GM12878 (cell line): ENCODE results near the gene GRIK4. TPM values are rescaled to one million over a fixed set of nuclear protein-coding genes. Genes with fewer than 3 reads are reported as not detected.

Experiments used
- ATAC-seq: fragments of 200-7000 bp; cut with Tn5 transposase; 3 replicates; pipeline ENCODE4 v1.9.1; 2020; ENCODE audit warnings: mild to moderate bottlenecking, moderate library complexity
- BruUV-seq: library from RNA; stranded (reverse); fragments of 400-500 nt; replicated peaks from 2 replicates; lab custom pipeline; 2021; lab: Mats Ljungman, UMichigan
- CTCF ChIA-PET: fragments of 300-600 bp; sonication (Branson Sonifier 250); formaldehyde crosslinking; extraction: SDS; loops from one replicate; lab custom pipeline; 2021; ENCODE audit warnings: inconsistent platforms; lab: Yijun Ruan, JAX
- POLR2A ChIA-PET: fragments of 350-600 bp; formaldehyde crosslinking; extraction: SDS; loops from one replicate; lab custom pipeline; 2021; ENCODE audit warnings: inconsistent platforms; lab: Charles Lee
- RAD21 ChIA-PET: fragments of 300-600 bp; sonication (Branson Sonifier 250); formaldehyde crosslinking; loops from one replicate; lab custom pipeline; 2023; ENCODE audit warnings: antibody characterized with exemption; ENCODE audit not compliant: unreplicated experiment; lab: Charles Lee
- SMC1A ChIA-PET: fragments of 300-600 bp; sonication (Branson Sonifier 250); formaldehyde crosslinking; loops from one replicate; lab custom pipeline; 2023; ENCODE audit not compliant: unreplicated experiment, uncharacterized antibody; lab: Charles Lee
- DNase-seq: peaks from one replicate; pipeline ENCODE4 v3.0.0-alpha.2; 2011; ENCODE audit warnings: low read depth, low spot score
- FAIRE-seq: peaks from 3 replicates; lab custom pipeline; 2011; peaks lifted over from hg19 to GRCh38; lab: Jason Lieb, UNC
- H2AFZ ChIP-seq: 2 replicates; pipeline ENCODE4 v1.6.0; 2011; ENCODE audit warnings: low read depth, low read length, control low read depth; ENCODE audit not compliant: control insufficient read depth
- H3K27ac ChIP-seq: 2 replicates; pipeline ENCODE4 v1.5.1; 2011; ENCODE audit warnings: control low read depth; ENCODE audit not compliant: control insufficient read depth, insufficient read depth
- H3K27me3 ChIP-seq, 2 experiments: replicated peaks in 1 of 2; 2 replicates each; pipeline versions ENCODE4 v1.6.0 to v1.6.1; 2011; ENCODE audit warnings: low read length in 1 of 2; ENCODE audit not compliant: control insufficient read depth in 2 of 2, insufficient read depth in 2 of 2
- H3K36me3 ChIP-seq, 2 experiments: 2 replicates each; pipeline ENCODE4 v1.5.1; 2011; ENCODE audit warnings: low read length in 1 of 2; ENCODE audit not compliant: control insufficient read depth in 2 of 2, insufficient read depth in 2 of 2
- H3K4me1 ChIP-seq: 2 replicates; pipeline ENCODE4 v1.6.1; 2011; ENCODE audit warnings: mild to moderate bottlenecking, low read length, moderate library complexity, mixed read lengths; ENCODE audit not compliant: control insufficient read depth, insufficient read depth
- H3K4me2 ChIP-seq: 2 replicates; pipeline ENCODE4 v1.6.0; 2011; ENCODE audit warnings: control low read depth; ENCODE audit not compliant: control insufficient read depth, insufficient read depth
- H3K4me3 ChIP-seq: fragments of 200-600 bp; sonication (generic); 2 replicates; pipeline ENCODE4 v1.5.1; 2016
- H3K79me2 ChIP-seq: 2 replicates; pipeline ENCODE4 v1.6.0; 2011; ENCODE audit warnings: low read length; ENCODE audit not compliant: control insufficient read depth, insufficient read depth
- H3K9ac ChIP-seq: 2 replicates; pipeline ENCODE4 v1.8.0; 2011; ENCODE audit warnings: low read length, control low read depth, mixed read lengths; ENCODE audit not compliant: control insufficient read depth, insufficient read depth
- H3K9me3 ChIP-seq: replicated peaks from 3 replicates; pipeline ENCODE4 v1.5.1; 2011; ENCODE audit warnings: mild to moderate bottlenecking, low read length; ENCODE audit not compliant: control insufficient read depth, insufficient read depth
- H4K20me1 ChIP-seq: 2 replicates; pipeline ENCODE4 v1.6.0; 2011; ENCODE audit not compliant: control insufficient read depth, insufficient read depth
- CEBPB ChIP-seq, 2 experiments: fragments of 150-350 bp in 1 of 2; IDR thresholded peaks; 2 replicates each; pipeline ENCODE4 v1.6.1; 2012 to 2014; ENCODE audit warnings: low read depth in 2 of 2, low read length in 2 of 2, borderline replicate concordance in 1 of 2, inconsistent platforms in 1 of 2
- CHD4 ChIP-seq: fragments of 200-600 bp; sonication (generic); IDR thresholded peaks from 2 replicates; pipeline ENCODE4 v1.6.1; 2016; ENCODE audit warnings: mild to moderate bottlenecking
- EED ChIP-seq: sonication (generic); IDR thresholded peaks from 2 replicates; pipeline ENCODE4 v1.6.1; 2016; ENCODE audit warnings: antibody characterized with exemption, low read depth
- GABPA ChIP-seq: IDR thresholded peaks from 2 replicates; pipeline ENCODE4 v1.6.1; 2014; ENCODE audit warnings: antibody characterized with exemption, low read depth, mild to moderate bottlenecking, inconsistent platforms
- MTA3 ChIP-seq: IDR thresholded peaks from 2 replicates; pipeline ENCODE4 v1.6.1; 2012; ENCODE audit warnings: low read length, inconsistent platforms, borderline replicate concordance
- NR2C2 ChIP-seq: IDR thresholded peaks from 2 replicates; pipeline ENCODE4 v1.6.1; 2011; ENCODE audit warnings: borderline replicate concordance, low read depth; ENCODE audit not compliant: control insufficient read depth, insufficient read length
- NRF1 ChIP-seq: conservative IDR thresholded peaks from 2 replicates; pipeline ENCODE4 v1.6.1; 2011; ENCODE audit warnings: mild to moderate bottlenecking, low read depth, low read length, improper control_type of control experiment
- RFX5 ChIP-seq: IDR thresholded peaks from 2 replicates; pipeline ENCODE4 v1.6.1; 2011; ENCODE audit warnings: low read depth, low read length, improper control_type of control experiment
- SP1 ChIP-seq: IDR thresholded peaks from one replicate; pipeline ENCODE4 v1.6.1; 2011; ENCODE audit warnings: low read depth, low read length
- SUPT20H ChIP-seq: IDR thresholded peaks from 2 replicates; pipeline ENCODE4 v1.6.1; 2011; ENCODE audit warnings: low read depth, mild to moderate bottlenecking, low read length, moderate library complexity, borderline replicate concordance; ENCODE audit not compliant: control insufficient read depth
- TAF1 ChIP-seq: IDR thresholded peaks from 2 replicates; pipeline ENCODE4 v1.6.1; 2011; ENCODE audit warnings: mild to moderate bottlenecking, low read depth, low read length, borderline replicate concordance
- TCF12 ChIP-seq: IDR thresholded peaks from 2 replicates; pipeline ENCODE4 v1.6.1; 2011; ENCODE audit warnings: low read depth, mild to moderate bottlenecking, low read length
- TCF3 ChIP-seq: IDR thresholded peaks from 2 replicates; pipeline ENCODE4 v1.6.1; 2012; ENCODE audit warnings: low read depth, mild to moderate bottlenecking, low read length, borderline replicate concordance; ENCODE audit not compliant: insufficient read depth
- ZNF274 ChIP-seq: IDR thresholded peaks from one replicate; pipeline ENCODE4 v1.8.0; 2011; ENCODE audit not compliant: insufficient read length, insufficient read depth
- ZNF384 ChIP-seq: IDR thresholded peaks from 2 replicates; pipeline ENCODE4 v1.6.1; 2012; ENCODE audit warnings: low read depth, mild to moderate bottlenecking, low read length, improper control_type of control experiment, borderline replicate concordance
- WGBS: methylation state at CpG from one replicate; pipeline ENCODE4 v1.1.6; 2016; ENCODE audit warnings: low lambda C conversion rate; ENCODE audit not compliant: insufficient replicate concordance, insufficient coverage; ENCODE audit errors: missing lambda C conversion rate; 5-methylcytosine and 5-hydroxymethylcytosine counted together
- in situ Hi-C: fragments of 300-500 bp; cut with MboI; formaldehyde crosslinking; loops from 9 replicates; pipeline ENCODE4 v1.14.3; 2018; ENCODE audit warnings: mixed read lengths
- intact Hi-C: fragments of 100-400 bp; cut with micrococcal nuclease; formaldehyde crosslinking; loops from one replicate; pipeline ENCODE4 v1.14.2; 2022; ENCODE audit not compliant: unreplicated experiment
- polyA plus RNA-seq, 11 experiments: library from polyadenylated mRNA; depleted of rRNA in 4 of 11; unstranded in 6 of 11; stranded (reverse) in 5 of 11; fragments of >200 nt; fragmentation: Nextera tagmentation in 4 of 11; fragmentation: Illumina TruSeq in 1 of 11; extraction: Ambion mirVana in 4 of 11; extraction: Trizol in 1 of 11; gene quantifications; 1 replicate in 1 of 11; 2 replicates in 10 of 11; pipeline versions ENCODE4 v1.2.1 to v1.2.3, GENCODE V29; 2011 to 2016; ENCODE audit warnings: inconsistent platforms in 2 of 11, missing spikeins in 2 of 11, low read depth in 1 of 11
- total RNA-seq, 4 experiments: library from RNA; depleted of rRNA in 3 of 4; stranded (reverse); fragments of >200 nt in 3 of 4; fragmentation: Illumina TruSeq in 1 of 4; extraction: Trizol in 1 of 4; gene quantifications; 2 replicates each; pipeline versions ENCODE4 v1.2.1 to v1.2.3, GENCODE V29; 2013 to 2021
- TF ChIP-seq, protein P1 (sequence below): fragments of 450-650 bp; IDR thresholded peaks from 2 replicates; pipeline ENCODE4 v1.6.1; 2017; ENCODE audit warnings: mild to moderate bottlenecking
- TF ChIP-seq, protein P2 (sequence below): fragments of 450-650 bp; IDR thresholded peaks from 2 replicates; pipeline ENCODE4 v1.6.1; 2016; ENCODE audit warnings: mild to moderate bottlenecking
- TF ChIP-seq, protein P3 (sequence below): fragments of 450-650 bp; IDR thresholded peaks from 2 replicates; pipeline ENCODE4 v1.6.1; 2016; ENCODE audit warnings: mild to moderate bottlenecking, moderate library complexity, borderline replicate concordance

Gene GRIK4
- total and polyA plus RNA-seq, 10 of the 15 experiments (the other 5 are each of a cell fraction or from before 2014, with no cell fraction given) = 0.33 to 3.6 (median 0.72) TPM

DNA sequence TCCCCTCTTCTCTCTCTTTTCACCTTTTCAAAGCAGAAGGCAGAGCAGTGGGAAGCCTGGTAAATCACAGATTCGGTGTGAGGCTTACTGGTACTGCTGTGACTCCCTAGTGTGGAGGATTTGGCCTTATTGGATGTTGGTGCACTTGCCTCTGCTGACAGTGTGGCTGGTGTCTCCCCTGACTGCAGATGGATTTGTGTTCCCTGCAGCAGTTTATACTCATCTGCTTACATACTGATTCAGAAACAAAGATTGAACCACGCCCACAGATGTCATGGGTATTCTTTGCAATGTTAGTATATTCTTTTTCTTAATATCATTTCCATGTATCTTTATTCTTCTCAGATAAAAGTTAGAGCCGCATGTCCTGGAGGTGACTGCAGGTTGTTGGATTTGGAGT is 26.8 kb upstream of the GRIK4 start:
- no peak for ATAC-seq

More for the DNA sequence above, 26.8 kb upstream of the GRIK4 start:
- no peaks in the 10 kb centered on the region for H3K9me3 ChIP-seq
- ChIA-PET POLR2A (no interaction called here), SMC1A (no interaction called here), CTCF (no interaction called here), RAD21 (no interaction called here)
- DNase-seq (no peak), FAIRE-seq (no peak)
- 79% methylated on average over 3 of the region's 3 CpGs for WGBS
- H3K36me3 ChIP-seq = peaks cover 3 to 20% of the 10 kb centered on the region in 2 experiments
- BruUV-seq = no TSS peak
- H3K4me1 ChIP-seq = no peaks in the 10 kb centered on the region
- H4K20me1 ChIP-seq = no peaks in the 10 kb centered on the region
- TF ChIP-seq, protein P1, sequence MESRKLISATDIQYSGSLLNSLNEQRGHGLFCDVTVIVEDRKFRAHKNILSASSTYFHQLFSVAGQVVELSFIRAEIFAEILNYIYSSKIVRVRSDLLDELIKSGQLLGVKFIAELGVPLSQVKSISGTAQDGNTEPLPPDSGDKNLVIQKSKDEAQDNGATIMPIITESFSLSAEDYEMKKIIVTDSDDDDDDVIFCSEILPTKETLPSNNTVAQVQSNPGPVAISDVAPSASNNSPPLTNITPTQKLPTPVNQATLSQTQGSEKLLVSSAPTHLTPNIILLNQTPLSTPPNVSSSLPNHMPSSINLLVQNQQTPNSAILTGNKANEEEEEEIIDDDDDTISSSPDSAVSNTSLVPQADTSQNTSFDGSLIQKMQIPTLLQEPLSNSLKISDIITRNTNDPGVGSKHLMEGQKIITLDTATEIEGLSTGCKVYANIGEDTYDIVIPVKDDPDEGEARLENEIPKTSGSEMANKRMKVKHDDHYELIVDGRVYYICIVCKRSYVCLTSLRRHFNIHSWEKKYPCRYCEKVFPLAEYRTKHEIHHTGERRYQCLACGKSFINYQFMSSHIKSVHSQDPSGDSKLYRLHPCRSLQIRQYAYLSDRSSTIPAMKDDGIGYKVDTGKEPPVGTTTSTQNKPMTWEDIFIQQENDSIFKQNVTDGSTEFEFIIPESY = no peak
- TF ChIP-seq CHD4 = no peak
- no peak for TF ChIP-seq RFX5
- TF ChIP-seq MTA3 = no peak
- TF ChIP-seq ZNF384 = no peak
- TF ChIP-seq NR2C2 = no peak
- no peak for TF ChIP-seq CEBPB (IDR thresholded peaks at IDR 0.05; ENCODE audit: borderline replicate concordance in 1 of 2, low read depth in 2 of 2, low read length in 2 of 2)
- TF ChIP-seq SP1 = no peak
- no peak for TF ChIP-seq TAF1
- TF ChIP-seq NRF1 = no peak
- no peak for TF ChIP-seq TCF3
- no peak for TF ChIP-seq EED
- TF ChIP-seq, protein P2, sequence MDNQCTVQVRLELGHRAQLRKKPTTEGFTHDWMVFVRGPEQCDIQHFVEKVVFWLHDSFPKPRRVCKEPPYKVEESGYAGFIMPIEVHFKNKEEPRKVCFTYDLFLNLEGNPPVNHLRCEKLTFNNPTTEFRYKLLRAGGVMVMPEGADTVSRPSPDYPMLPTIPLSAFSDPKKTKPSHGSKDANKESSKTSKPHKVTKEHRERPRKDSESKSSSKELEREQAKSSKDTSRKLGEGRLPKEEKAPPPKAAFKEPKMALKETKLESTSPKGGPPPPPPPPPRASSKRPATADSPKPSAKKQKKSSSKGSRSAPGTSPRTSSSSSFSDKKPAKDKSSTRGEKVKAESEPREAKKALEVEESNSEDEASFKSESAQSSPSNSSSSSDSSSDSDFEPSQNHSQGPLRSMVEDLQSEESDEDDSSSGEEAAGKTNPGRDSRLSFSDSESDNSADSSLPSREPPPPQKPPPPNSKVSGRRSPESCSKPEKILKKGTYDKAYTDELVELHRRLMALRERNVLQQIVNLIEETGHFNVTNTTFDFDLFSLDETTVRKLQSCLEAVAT = no peak
- no peak for TF ChIP-seq SUPT20H
- TF ChIP-seq, protein P3, sequence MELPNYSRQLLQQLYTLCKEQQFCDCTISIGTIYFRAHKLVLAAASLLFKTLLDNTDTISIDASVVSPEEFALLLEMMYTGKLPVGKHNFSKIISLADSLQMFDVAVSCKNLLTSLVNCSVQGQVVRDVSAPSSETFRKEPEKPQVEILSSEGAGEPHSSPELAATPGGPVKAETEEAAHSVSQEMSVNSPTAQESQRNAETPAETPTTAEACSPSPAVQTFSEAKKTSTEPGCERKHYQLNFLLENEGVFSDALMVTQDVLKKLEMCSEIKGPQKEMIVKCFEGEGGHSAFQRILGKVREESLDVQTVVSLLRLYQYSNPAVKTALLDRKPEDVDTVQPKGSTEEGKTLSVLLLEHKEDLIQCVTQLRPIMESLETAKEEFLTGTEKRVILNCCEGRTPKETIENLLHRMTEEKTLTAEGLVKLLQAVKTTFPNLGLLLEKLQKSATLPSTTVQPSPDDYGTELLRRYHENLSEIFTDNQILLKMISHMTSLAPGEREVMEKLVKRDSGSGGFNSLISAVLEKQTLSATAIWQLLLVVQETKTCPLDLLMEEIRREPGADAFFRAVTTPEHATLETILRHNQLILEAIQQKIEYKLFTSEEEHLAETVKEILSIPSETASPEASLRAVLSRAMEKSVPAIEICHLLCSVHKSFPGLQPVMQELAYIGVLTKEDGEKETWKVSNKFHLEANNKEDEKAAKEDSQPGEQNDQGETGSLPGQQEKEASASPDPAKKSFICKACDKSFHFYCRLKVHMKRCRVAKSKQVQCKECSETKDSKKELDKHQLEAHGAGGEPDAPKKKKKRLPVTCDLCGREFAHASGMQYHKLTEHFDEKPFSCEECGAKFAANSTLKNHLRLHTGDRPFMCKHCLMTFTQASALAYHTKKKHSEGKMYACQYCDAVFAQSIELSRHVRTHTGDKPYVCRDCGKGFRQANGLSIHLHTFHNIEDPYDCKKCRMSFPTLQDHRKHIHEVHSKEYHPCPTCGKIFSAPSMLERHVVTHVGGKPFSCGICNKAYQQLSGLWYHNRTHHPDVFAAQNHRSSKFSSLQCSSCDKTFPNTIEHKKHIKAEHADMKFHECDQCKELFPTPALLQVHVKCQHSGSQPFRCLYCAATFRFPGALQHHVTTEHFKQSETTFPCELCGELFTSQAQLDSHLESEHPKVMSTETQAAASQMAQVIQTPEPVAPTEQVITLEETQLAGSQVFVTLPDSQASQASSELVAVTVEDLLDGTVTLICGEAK = no peak
- TF ChIP-seq ZNF274 = no peak
- no peak for TF ChIP-seq TCF12
- no peak for TF ChIP-seq GABPA
- no peaks in the 10 kb centered on the region for H3K27me3 ChIP-seq
- in situ Hi-C loops = no loop called here
- no peak overlapping the region for H3K4me3 ChIP-seq
- no peak overlapping the region for H3K9ac ChIP-seq
- H3K79me2 ChIP-seq = no peaks in the 10 kb centered on the region
- H2AFZ ChIP-seq = no peak overlapping the region
- no peak overlapping the region for H3K27ac ChIP-seq
- H3K4me2 ChIP-seq = no peak overlapping the region
- intact Hi-C loops = no loop called here
